Aorta (tissue), 5 donors: ENCODE results near the gene GMEB2. TPM values are rescaled to one million over a fixed set of nuclear protein-coding genes. Genes with fewer than 3 reads are reported as not detected.

Experiments
- ATAC-seq: fragments of 200-7000 bp; cut with Tn5 transposase; one replicate; pipeline ENCODE4 v1.9.1; 2022; ENCODE audit warnings: moderate library complexity; ENCODE audit not compliant: low FRiP score
- DNase-seq, 2 donors: peaks; one replicate each; pipeline ENCODE4 v3.0.0-alpha.2; 2020
- H3K27ac ChIP-seq, 2 donors: one replicate each; pipeline ENCODE4 v1.5.1; 2013; ENCODE audit warnings: low read length in 2 of 2, mild to moderate bottlenecking in 2 of 2, moderate library complexity in 2 of 2, control low read depth in 1 of 2, inconsistent platforms in 1 of 2, low read depth in 1 of 2
- H3K27me3 ChIP-seq, 2 donors: one replicate each; pipeline ENCODE4 v1.6.1; 2013; ENCODE audit warnings: control low read depth in 1 of 2, low read length in 1 of 2, mild to moderate bottlenecking in 1 of 2, moderate library complexity in 1 of 2; ENCODE audit not compliant: insufficient read depth in 2 of 2, control insufficient read depth in 1 of 2
- H3K36me3 ChIP-seq, 2 donors: one replicate each; pipeline ENCODE4 v1.6.1; 2013; ENCODE audit warnings: control low read depth in 1 of 2, low read length in 1 of 2, mild to moderate bottlenecking in 1 of 2; ENCODE audit not compliant: insufficient read depth in 2 of 2, control insufficient read depth in 1 of 2
- H3K4me1 ChIP-seq, 2 donors: one replicate each; pipeline ENCODE4 v1.6.1; 2013; ENCODE audit warnings: low read length in 2 of 2, control low read depth in 1 of 2, mild to moderate bottlenecking in 1 of 2, moderate library complexity in 1 of 2; ENCODE audit not compliant: insufficient read depth in 2 of 2, control insufficient read depth in 1 of 2
- H3K4me3 ChIP-seq, 2 donors: one replicate each; pipeline ENCODE4 v1.5.1; 2013; ENCODE audit warnings: low read length in 2 of 2, control low read depth in 1 of 2, mild to moderate bottlenecking in 1 of 2
- H3K9me3 ChIP-seq: one replicate; pipeline ENCODE4 v1.6.1; 2013; ENCODE audit warnings: mild to moderate bottlenecking, low read length; ENCODE audit not compliant: control insufficient read depth
- WGBS, 2 donors: extraction: QIAGEN DNeasy Blood & Tissue Kit; methylation state at CpG; one replicate each; pipeline ENCODE4 v1.1.7; 2013; 5-methylcytosine and 5-hydroxymethylcytosine counted together
- intact Hi-C, 2 donors: fragments of 100-400 bp; cut with DNase I; formaldehyde crosslinking; loops; one replicate each; pipeline versions ENCODE4 v1.14.2 to v1.15.0; 2022
- polyA plus RNA-seq, 2 donors: library from polyadenylated mRNA; stranded (reverse); fragments of 200-250 nt; gene quantifications; one replicate each; pipeline ENCODE4 v1.2.3, GENCODE V29; 2013
- total RNA-seq, 2 donors: library from RNA; stranded (reverse); fragmentation: NEBNext Ultra II Directional; extraction: Animal tissue kit (Norgen Biotek cat#: 25700); gene quantifications; one replicate each; pipeline ENCODE4 v1.2.1, GENCODE V29; 2021
- donor health status: healthy with polysubstance abuse.
- donor health status: Bipolar disorder and iron deficiency.
- donor health status: DM: no; HTN: no; CAD: no.
- donor health status: DM: no; HTN: no; CAD: no.
- donor health status: DM: yes; HTN: yes; CAD: no.

Gene GMEB2
- total and polyA plus RNA-seq, 4 donors = 3.9 to 10.3 (median 9.9) TPM

DNA sequence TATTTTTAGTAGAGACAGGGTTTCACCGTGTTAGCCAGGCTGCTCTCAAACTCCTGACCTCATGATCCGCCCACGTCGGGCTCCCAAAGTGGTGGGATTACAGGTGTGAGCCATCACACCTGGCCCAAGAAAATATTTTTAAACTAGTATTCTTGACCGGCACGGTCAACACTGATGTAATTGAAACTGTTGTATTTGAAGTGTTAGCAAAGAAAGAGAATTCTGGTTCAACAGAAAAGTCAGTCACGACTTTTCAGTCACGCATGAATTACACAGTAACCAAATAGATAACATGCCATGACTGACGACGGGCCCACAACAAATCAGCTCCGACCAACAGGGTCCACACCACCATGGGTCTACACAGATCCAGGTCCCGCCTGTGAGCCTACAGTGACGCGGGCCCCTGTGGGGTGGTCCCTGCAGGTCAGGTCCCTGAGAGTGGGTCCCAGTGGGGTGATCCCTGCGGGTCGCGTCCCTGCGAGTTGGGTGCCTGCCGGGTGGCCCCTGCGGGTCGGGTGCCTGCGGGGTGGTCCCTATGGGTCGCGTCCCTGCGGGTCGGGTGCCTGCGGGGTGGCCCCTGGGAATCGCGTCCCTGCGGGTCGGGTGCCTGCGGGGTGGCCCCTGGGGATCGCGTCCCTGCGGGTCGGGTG lies 1.0 kb downstream of the GMEB2 start:
- H3K27ac ChIP-seq = peak overlapping the region; percentile 76 to 97
- no peaks in the 10 kb centered on the region for H3K27me3 ChIP-seq
- intact Hi-C loops = loop anchor here in 1 of 2 donors (2.0 to 10.0 kb wide), 2 partner anchors 113 to 269 kb away; partner anchors contain the start of genes DNAJC5 and SLC2A4RG
- ATAC-seq (peak; percentile 39), DNase-seq (peak; percentile 62 to 79)
- WGBS, 2 donors = 12 to 14% methylated on average over 29 to 36 of the region's 36 CpGs
- no peaks in the 10 kb centered on the region for H3K4me1 ChIP-seq
- H3K9me3 ChIP-seq = no peaks in the 10 kb centered on the region
- peak overlapping the region; percentile 79 to 95 for H3K4me3 ChIP-seq
- no peaks in the 10 kb centered on the region for H3K36me3 ChIP-seq

GRCh38 chr20:63624486-63624885 lies 2.4 kb downstream of the GMEB2 start:
- Histone ChIP-seq H3K27me3 (no peaks in the 10 kb centered on the region), H3K36me3 (no peaks in the 10 kb centered on the region), H3K9me3 (no peaks in the 10 kb centered on the region), H3K4me1 (no peaks in the 10 kb centered on the region), H3K27ac (no peak overlapping the region), H3K4me3 (no peak overlapping the region)
- intact Hi-C loops = loop anchor here in 1 of 2 donors (10.0 kb wide), 1 partner anchor 270 kb away; the partner anchor contains the start of gene DNAJC5
- DNase-seq (peak in 1 of 2 donors; percentile 31), ATAC-seq (no peak)
- WGBS, 2 donors = 92% methylated on average over 15 of the region's 15 CpGs

DNA sequence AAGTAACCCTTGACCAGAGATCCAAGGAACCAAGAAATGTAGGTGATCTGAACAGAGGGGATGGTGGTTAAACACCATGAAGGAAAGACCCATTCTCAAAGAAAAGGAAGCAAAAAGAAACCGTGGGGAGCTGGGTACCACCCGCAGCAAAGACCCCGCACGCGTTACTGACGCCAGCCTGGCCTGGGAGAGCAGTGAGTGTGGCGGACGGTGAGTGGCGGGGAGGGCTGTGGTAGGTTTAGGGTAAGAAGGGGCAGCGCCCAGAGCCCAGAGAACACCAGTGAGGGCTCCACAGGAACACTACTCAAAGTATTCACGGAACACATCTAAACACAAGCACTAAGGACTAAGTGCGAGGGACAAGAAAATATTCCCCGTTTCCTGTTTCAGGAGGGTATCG lies 4.2 kb downstream of the GMEB2 start:
- Histone ChIP-seq H3K27ac (no peak overlapping the region), H3K4me1 (no peaks in the 10 kb centered on the region), H3K36me3 (no peaks in the 10 kb centered on the region), H3K9me3 (no peaks in the 10 kb centered on the region), H3K27me3 (no peaks in the 10 kb centered on the region), H3K4me3 (no peak overlapping the region)
- intact Hi-C loops = loop anchor here in 1 of 2 donors (10.0 kb wide), 1 partner anchor 272 kb away; the partner anchor contains the start of gene DNAJC5
- 96 to 97% methylated on average over 14 of the region's 14 CpGs for WGBS, 2 donors
- peak in 1 of 2 donors; percentile 71 for DNase-seq
- ATAC-seq = no peak

- H3K27me3 ChIP-seq = no peaks in the 10 kb centered on the region
- intact Hi-C loops = loop anchor here in 1 of 2 donors (10.0 kb wide), 1 partner anchor 273 kb away; the partner anchor contains the start of gene DNAJC5
- no peaks in the 10 kb centered on the region for H3K4me1 ChIP-seq
- 90% methylated on average over 4 of the region's 4 CpGs for WGBS, 2 donors
- H3K27ac ChIP-seq = no peak overlapping the region
- no peaks in the 10 kb centered on the region for H3K36me3 ChIP-seq
- no peak for DNase-seq
- no peak for ATAC-seq
- no peak overlapping the region for H3K4me3 ChIP-seq
- H3K9me3 ChIP-seq = no peaks in the 10 kb centered on the region
Measured at GRCh38 chr20:63622096-63622495, 4.8 kb downstream of the GMEB2 start.

GRCh38 chr20:63620991-63621390 lies 5.9 kb downstream of the GMEB2 start:
- Histone ChIP-seq H3K27ac (no peak overlapping the region), H3K36me3 (no peaks in the 10 kb centered on the region), H3K4me3 (no peak overlapping the region), H3K27me3 (no peaks in the 10 kb centered on the region), H3K4me1 (no peaks in the 10 kb centered on the region), H3K9me3 (no peaks in the 10 kb centered on the region)
- intact Hi-C loops = loop anchor here in 1 of 2 donors (10.0 kb wide), 1 partner anchor 274 kb away; the partner anchor contains the start of gene DNAJC5
- DNase-seq (no peak), ATAC-seq (no peak)
- WGBS, 2 donors = 84 to 85% methylated on average over 8 of the region's 8 CpGs

DNA sequence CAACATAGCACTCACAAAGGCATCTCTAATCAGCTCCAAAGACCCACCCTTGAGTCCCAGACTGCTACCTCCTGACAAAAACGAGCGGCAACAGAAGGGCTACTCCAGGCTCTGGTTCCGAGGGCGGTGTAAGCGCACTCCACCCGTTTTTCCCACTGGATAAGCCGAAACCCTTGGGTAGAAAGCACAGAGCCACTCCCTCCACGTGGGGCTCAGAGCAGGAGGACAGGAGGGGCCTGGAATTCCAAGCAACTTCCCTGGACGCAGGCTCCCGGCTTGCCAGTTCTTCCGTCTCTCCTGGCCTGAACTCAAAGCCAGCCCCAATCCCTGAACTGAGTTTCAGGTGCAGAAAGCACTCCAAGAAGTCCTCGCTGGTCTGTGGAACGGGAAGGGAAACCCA lies 7.4 kb downstream of the GMEB2 start:
- intact Hi-C loops = no loop called here
- DNase-seq (no peak), ATAC-seq (no peak)
- H3K4me1 ChIP-seq = no peaks in the 10 kb centered on the region
- no peaks in the 10 kb centered on the region for H3K9me3 ChIP-seq
- no peak overlapping the region for H3K27ac ChIP-seq
- no peaks in the 10 kb centered on the region for H3K36me3 ChIP-seq
- H3K4me3 ChIP-seq = no peak overlapping the region
- H3K27me3 ChIP-seq = no peaks in the 10 kb centered on the region
- 84% methylated on average over 13 of the region's 13 CpGs for WGBS, 2 donors

- no peaks in the 10 kb centered on the region for H3K27me3 ChIP-seq
- intact Hi-C loops = no loop called here
- no peaks in the 10 kb centered on the region for H3K36me3 ChIP-seq
- no peak overlapping the region for H3K27ac ChIP-seq
- H3K9me3 ChIP-seq = no peaks in the 10 kb centered on the region
- H3K4me1 ChIP-seq = no peaks in the 10 kb centered on the region
- no peak overlapping the region for H3K4me3 ChIP-seq
- DNase-seq = no peak
- WGBS, 2 donors = 92 to 95% methylated on average over 16 of the region's 16 CpGs
- peak; percentile 12 for ATAC-seq
Measured at GRCh38 chr20:63619086-63619485, 7.8 kb downstream of the GMEB2 start.

DNA sequence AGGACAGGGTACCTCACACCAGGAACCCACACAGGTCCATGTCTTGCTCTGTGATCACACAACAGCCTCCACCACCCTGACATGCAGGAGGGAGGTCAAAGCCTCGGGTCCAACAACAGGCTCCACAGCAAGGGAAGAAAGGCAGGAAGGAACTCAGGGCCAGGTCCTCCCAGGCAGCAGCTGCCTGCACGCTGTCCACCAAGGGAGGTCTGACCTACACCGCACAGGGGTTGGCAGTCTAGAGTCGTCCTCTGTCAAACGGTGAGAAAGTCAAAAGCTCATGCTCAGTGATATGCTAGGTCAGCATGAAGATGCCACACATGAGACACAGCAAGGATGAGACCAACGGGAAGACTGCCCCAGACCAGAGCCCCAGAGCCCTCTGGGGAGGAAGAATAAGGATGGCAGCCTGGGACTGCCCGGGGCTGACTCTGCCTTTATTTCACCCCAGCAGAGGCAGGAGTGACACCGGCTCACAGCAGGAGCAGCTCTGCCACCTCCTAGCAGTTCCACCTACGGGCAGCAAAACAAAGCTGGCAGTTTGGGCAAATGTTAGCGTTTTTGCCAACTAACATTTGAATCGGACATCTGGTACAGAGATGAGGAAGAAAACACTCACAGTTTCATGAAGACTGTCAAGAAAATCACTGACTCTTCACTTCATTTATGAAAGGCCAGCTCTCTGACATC lies 8.5 kb downstream of the GMEB2 start:
- Histone ChIP-seq H3K4me1 (no peaks in the 10 kb centered on the region), H3K27ac (no peak overlapping the region), H3K36me3 (no peaks in the 10 kb centered on the region), H3K27me3 (no peaks in the 10 kb centered on the region), H3K9me3 (no peaks in the 10 kb centered on the region), H3K4me3 (no peak overlapping the region)
- DNase-seq (no peak), ATAC-seq (no peak)
- 83 to 85% methylated on average over 11 of the region's 11 CpGs for WGBS, 2 donors
- intact Hi-C loops = no loop called here

DNA sequence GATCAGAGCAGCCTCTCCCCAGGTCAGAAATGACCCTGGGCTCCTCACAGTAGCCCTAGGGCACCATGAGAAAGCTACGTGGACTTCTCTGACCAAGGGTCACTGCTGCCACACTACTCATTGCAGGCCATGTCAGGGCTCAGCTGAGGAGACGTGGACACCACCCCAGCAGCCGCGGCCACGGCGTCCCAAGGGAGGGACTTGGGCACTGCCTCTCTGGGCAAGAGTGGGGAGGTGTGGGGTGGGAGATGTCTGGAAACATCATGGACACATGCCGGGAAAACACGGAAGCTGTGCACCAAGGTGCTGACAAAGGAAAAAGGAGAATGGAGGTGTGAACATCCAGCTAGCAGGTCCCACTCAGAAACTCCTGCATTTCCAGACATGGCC lies 9.0 kb downstream of the GMEB2 start:
- no peak for DNase-seq
- intact Hi-C loops = no loop called here
- Histone ChIP-seq H3K4me1 (no peaks in the 10 kb centered on the region), H3K9me3 (no peaks in the 10 kb centered on the region), H3K36me3 (no peaks in the 10 kb centered on the region), H3K27ac (no peak overlapping the region), H3K27me3 (no peaks in the 10 kb centered on the region), H3K4me3 (no peak overlapping the region)
- WGBS, 2 donors = 78 to 88% methylated on average over 8 of the region's 8 CpGs
- no peak for ATAC-seq
